ENCODE measurements around the gene DNM2. TPM values are rescaled to one million over a fixed set of nuclear protein-coding genes. Genes with fewer than 3 reads are reported as not detected.

DNM2 gene
- total RNA-seq, 1 donor from 2014 or later = 113 TPM

DNA sequence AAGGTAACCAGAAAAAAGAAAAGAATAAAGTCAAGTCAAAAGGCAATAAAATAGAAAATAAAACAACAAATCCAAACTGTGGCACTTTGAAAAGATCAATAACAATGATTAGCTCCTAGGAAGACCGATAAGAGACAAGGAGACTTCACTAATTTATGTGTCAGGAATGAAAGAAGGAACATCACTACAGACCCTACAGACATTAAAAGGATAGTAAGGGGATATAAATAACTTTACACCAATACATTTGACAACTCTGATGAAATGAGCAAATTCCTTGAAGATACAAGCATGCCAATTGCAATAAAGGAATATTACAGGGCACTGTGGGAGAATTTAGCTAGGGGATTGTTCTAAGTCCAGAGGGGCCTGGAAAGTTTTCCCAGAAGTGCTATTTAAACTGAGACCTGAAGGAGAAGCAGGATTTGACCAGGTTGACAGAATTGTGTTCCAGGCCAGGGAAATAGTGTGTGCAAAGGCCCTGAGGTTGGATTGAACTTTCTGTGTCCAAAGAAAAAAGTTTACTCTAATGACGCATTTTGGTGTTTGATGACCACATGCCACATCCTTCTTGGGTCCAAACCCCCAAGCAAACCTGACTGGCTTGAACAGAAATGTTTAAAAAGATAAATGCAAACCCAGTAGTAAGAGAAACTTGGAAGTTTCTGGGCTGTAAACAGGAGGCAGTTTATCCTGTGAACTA, 128.8 kb downstream of the DNM2 start:
- Histone ChIP-seq H3K4me3 (no peak overlapping the region), H3K27ac (no peak overlapping the region), H3K9me3 (no peaks in the 10 kb centered on the region), H3K27me3 (no peaks in the 10 kb centered on the region), H3K4me1 (no peaks in the 10 kb centered on the region), H3K36me3 (no peaks in the 10 kb centered on the region)
- no peak for TF ChIP-seq CTCF (IDR thresholded peaks at IDR 0.05)
- DNase-seq (ENCODE audit: low spot score in 2 of 2) = no peak
- intact Hi-C loops (cut with DNase I) = no loop called here

- H3K9me3 ChIP-seq = no peaks in the 10 kb centered on the region
- H3K4me3 ChIP-seq = no peak within 1 kb of the TSS
- H3K4me1 ChIP-seq = no peaks in the 10 kb centered on the region
- no peaks in the 10 kb centered on the region for H3K27me3 ChIP-seq
- TF ChIP-seq CTCF (IDR thresholded peaks at IDR 0.05) = no peak
- H3K27ac ChIP-seq = no peak within 1 kb of the TSS
- intact Hi-C loops (cut with DNase I) = no loop called here
- no peak for DNase-seq (ENCODE audit: low spot score in 2 of 2)
- no peaks in the 10 kb centered on the region for H3K36me3 ChIP-seq
These were observed 130.5 kb downstream of the DNM2 start, which contains the start of gene C19orf38 for GRCh38 chr19:10848230-10848856. TSS of gene C19orf38 (plus strand) at chr19:10848415. CDS start at chr19:10848509, 94 bp downstream.

DNA sequence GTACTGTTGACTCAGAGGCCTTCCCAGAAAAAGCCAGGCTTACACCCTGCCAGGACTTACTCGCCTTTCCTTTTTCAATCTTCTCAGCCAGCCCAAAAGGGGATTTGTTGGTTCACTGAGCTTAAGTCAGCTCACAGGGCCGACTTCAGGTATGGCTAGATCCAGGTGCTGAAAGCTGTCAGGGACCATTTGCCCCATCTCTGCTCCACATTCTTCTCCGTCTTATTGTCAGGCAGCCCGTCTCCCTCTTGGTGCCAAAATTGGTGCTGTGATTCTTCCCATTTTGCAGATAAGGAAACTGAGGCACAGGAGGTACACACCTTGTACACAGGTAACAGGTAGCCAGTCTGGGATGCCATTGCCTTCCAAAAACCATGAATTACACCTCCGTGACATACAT, 132.8 kb downstream of the DNM2 start:
- TF ChIP-seq CTCF (IDR thresholded peaks at IDR 0.05) = no peak
- intact Hi-C loops (cut with DNase I) = no loop called here
- H3K27ac ChIP-seq = no peak overlapping the region
- no peaks in the 10 kb centered on the region for H3K4me1 ChIP-seq
- no peak for DNase-seq (ENCODE audit: low spot score in 2 of 2)
- no peaks in the 10 kb centered on the region for H3K9me3 ChIP-seq
- no peaks in the 10 kb centered on the region for H3K27me3 ChIP-seq
- no peak overlapping the region for H3K4me3 ChIP-seq
- no peaks in the 10 kb centered on the region for H3K36me3 ChIP-seq

- no peaks in the 10 kb centered on the region for H3K4me1 ChIP-seq
These were observed 134.4 kb downstream of the DNM2 start for GRCh38 chr19:10852098-10852800.

DNA sequence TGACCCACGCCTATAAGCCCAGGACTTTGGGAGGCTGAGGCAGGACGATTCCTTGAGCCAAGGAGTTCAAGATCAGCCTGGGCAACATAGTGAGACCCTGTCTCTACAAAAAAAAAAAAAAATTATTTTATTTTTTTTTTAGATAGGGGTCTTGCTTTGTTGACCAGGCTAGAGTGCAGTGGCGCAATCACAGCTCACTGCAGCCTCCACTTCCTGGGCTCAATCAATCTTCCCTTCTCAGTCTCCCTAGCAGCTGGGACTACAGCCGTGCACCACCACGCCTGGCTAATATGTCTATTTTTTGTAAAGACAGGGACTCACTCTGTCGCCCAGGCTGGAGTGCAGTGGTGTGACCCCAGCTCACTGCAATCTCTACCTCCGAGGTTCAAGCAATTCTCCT, 135.1 kb downstream of the DNM2 start:
- H3K36me3 ChIP-seq = no peaks in the 10 kb centered on the region
- intact Hi-C loops (cut with DNase I) = no loop called here
- H3K4me1 ChIP-seq = no peaks in the 10 kb centered on the region

More at GRCh38 chr19:10852098-10852800, 134.4 kb downstream of the DNM2 start:
- TF ChIP-seq CTCF (IDR thresholded peaks at IDR 0.05) = no peak
- Histone ChIP-seq H3K27ac (no peak overlapping the region), H3K9me3 (no peaks in the 10 kb centered on the region), H3K27me3 (no peaks in the 10 kb centered on the region), H3K36me3 (no peaks in the 10 kb centered on the region), H3K4me3 (no peak overlapping the region)
- intact Hi-C loops (cut with DNase I) = no loop called here
- no peak for DNase-seq (ENCODE audit: low spot score in 2 of 2)

More for the DNA sequence above, 135.1 kb downstream of the DNM2 start:
- DNase-seq (ENCODE audit: low spot score in 2 of 2) = no peak
- H3K27me3 ChIP-seq = no peaks in the 10 kb centered on the region
- no peaks in the 10 kb centered on the region for H3K9me3 ChIP-seq
- no peak for TF ChIP-seq CTCF (IDR thresholded peaks at IDR 0.05)
- H3K4me3 ChIP-seq = no peak overlapping the region
- no peak overlapping the region for H3K27ac ChIP-seq
